ENCODE results near the gene METTL6.

GRCh38 chr3:15434756-15435155 lies 7.4 kb upstream of the METTL6 start:
- TF ChIP-seq EP300 (IDR thresholded peaks at IDR 0.05) (no peak), CTCF (IDR thresholded peaks at IDR 0.05) (no peak), POLR2A (IDR thresholded peaks at IDR 0.05) (no peak)
